Hematopoietic multipotent progenitor cell treated with erythropoietin and hydrocortisone succinate and interleukin-3 and kit ligand, for 6 days (in vitro differentiated cells): ENCODE measurements around the gene CCDC92.

ENCODE experiments used
- DNase-seq: peaks from one replicate; pipeline ENCODE4 v3.0.0-alpha.2; 2015

Gene CCDC92

GRCh38 chr12:123972457-123973401 is at the start of gene CCDC92, which contains the start of gene ZNF664:
Gene CCDC92 (minus strand): TSS chr12:123972831. CDS start chr12:123944305, 28,526 bp downstream.
Gene ZNF664 (plus strand): TSS chr12:123973215. CDS start chr12:124012145, 38,930 bp downstream.
- peak; percentile 89 for DNase-seq

GRCh38 chr12:124022161-124022560 is 49.5 kb upstream of the CCDC92 start:
- no peak for DNase-seq

- DNase-seq, result no peak
Measured at GRCh38 chr12:124021007-124021406, 48.4 kb upstream of the CCDC92 start.

GRCh38 chr12:124020514-124020949 is 47.9 kb upstream of the CCDC92 start:
- DNase-seq, result no peak

GRCh38 chr12:124019115-124019514 is 46.5 kb upstream of the CCDC92 start:
- DNase-seq, result no peak

- DNase-seq, result no peak
Measured at GRCh38 chr12:124018539-124018938, 45.9 kb upstream of the CCDC92 start.

- no peak for DNase-seq
Measured at GRCh38 chr12:124017064-124017463, 44.4 kb upstream of the CCDC92 start.

- DNase-seq, result no peak
Measured at GRCh38 chr12:124015494-124016461, 43.1 kb upstream of the CCDC92 start.

GRCh38 chr12:124013073-124013472 is 40.4 kb upstream of the CCDC92 start:
- no peak for DNase-seq

- no peak for DNase-seq
Measured at GRCh38 chr12:124011435-124012115, 38.9 kb upstream of the CCDC92 start.

- DNase-seq, result no peak
Measured at GRCh38 chr12:124010687-124011086, 38.1 kb upstream of the CCDC92 start.

GRCh38 chr12:124009781-124010180 is 37.1 kb upstream of the CCDC92 start:
- no peak for DNase-seq

- DNase-seq, result no peak
Measured at GRCh38 chr12:124008595-124008994, 36.0 kb upstream of the CCDC92 start.

GRCh38 chr12:124007826-124008570 is 35.4 kb upstream of the CCDC92 start:
- DNase-seq, result peak; percentile 29

- DNase-seq, result no peak
Measured at GRCh38 chr12:124006846-124007713, 34.4 kb upstream of the CCDC92 start.

GRCh38 chr12:124006085-124006845 is 33.6 kb upstream of the CCDC92 start:
- peak; percentile 53 for DNase-seq

- DNase-seq, result no peak
Measured at GRCh38 chr12:124004233-124004875, 31.7 kb upstream of the CCDC92 start.

- no peak for DNase-seq
Measured at GRCh38 chr12:124002654-124003053, 30.0 kb upstream of the CCDC92 start.

- no peak for DNase-seq
Measured at GRCh38 chr12:124002021-124002644, 29.5 kb upstream of the CCDC92 start.
